ENCODE results near the gene PLCH2.

- TF ChIP-seq CTCF (IDR thresholded peaks at IDR 0.05), result no peak
- TF ChIP-seq POLR2A (IDR thresholded peaks at IDR 0.05), result no peak
These were observed 52.5 kb downstream of the PLCH2 start for GRCh38 chr1:2528611-2528965.

All from body of pancreas (tissue), 4 donors.